Glutamatergic neuron (in vitro differentiated cells): Measurements from ENCODE around the gene BTBD9. TPM values are rescaled to one million over a fixed set of nuclear protein-coding genes. Genes with fewer than 3 reads are reported as not detected.
A peak's percentile ranks its signal among the peaks of the same experiment; 100 is the strongest.

Experiments
- DNase-seq: peaks from one replicate; pipeline ENCODE4 v3.0.0; 2022
- H3K27ac Mint-ChIP-seq: one replicate; pipeline ENCODE4 v1.8.0; 2020; ENCODE audit warnings: mild to moderate bottlenecking, mixed read lengths, inconsistent platforms; ENCODE audit not compliant: unreplicated experiment
- H3K27me3 Mint-ChIP-seq: one replicate; pipeline ENCODE4 v1.8.0; 2020; ENCODE audit warnings: mild to moderate bottlenecking, moderate library complexity, mixed read lengths, inconsistent platforms; ENCODE audit not compliant: unreplicated experiment
- H3K36me3 Mint-ChIP-seq: one replicate; pipeline ENCODE4 v1.8.0; 2020; ENCODE audit warnings: mild to moderate bottlenecking, mixed read lengths, inconsistent platforms; ENCODE audit not compliant: unreplicated experiment
- H3K4me1 Mint-ChIP-seq: one replicate; pipeline ENCODE4 v1.8.0; 2020; ENCODE audit warnings: mild to moderate bottlenecking, low read depth, mixed read lengths, inconsistent platforms; ENCODE audit not compliant: unreplicated experiment
- H3K4me3 Mint-ChIP-seq: one replicate; pipeline ENCODE4 v1.8.0; 2020; ENCODE audit warnings: mild to moderate bottlenecking, mixed read lengths, inconsistent platforms; ENCODE audit not compliant: unreplicated experiment
- H3K9me3 Mint-ChIP-seq: one replicate; pipeline ENCODE4 v1.8.0; 2020; ENCODE audit warnings: mild to moderate bottlenecking, moderate library complexity, mixed read lengths, inconsistent platforms; ENCODE audit not compliant: unreplicated experiment
- total RNA-seq: library from RNA; stranded (reverse); fragmentation: NEBNext Ultra II Directional; extraction: Animal tissue kit (Norgen Biotek cat#: 25700); gene quantifications from one replicate; pipeline ENCODE4 v1.2.1, GENCODE V29; 2021; ENCODE audit not compliant: unreplicated experiment
- TF ChIP-seq, protein P1 (sequence below): fragments of 200-600 bp; sonication (generic); IDR thresholded peaks from one replicate; pipeline ENCODE4 v1.5.0; 2021; ENCODE audit not compliant: partially characterized antibody, unreplicated experiment

BTBD9 gene
- total RNA-seq, 1 donor from 2014 or later = 18.8 TPM

DNA sequence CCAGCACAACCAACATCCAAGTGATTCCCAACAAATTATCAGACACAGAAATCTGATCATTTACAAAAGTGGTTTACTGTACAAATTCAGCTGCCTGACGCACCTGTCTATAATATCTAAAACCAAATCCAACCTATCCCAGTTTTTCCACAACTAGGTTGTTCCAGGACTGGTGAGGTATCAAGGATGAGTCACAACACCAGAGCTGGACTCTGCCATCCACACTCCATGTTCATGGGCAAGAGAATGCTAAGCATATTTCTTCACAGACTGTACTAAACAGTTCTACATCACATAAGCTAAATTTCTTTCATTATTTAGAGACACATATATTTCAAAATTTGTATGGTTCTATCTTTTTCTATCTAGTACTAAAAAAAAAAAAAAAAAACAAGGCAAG is 141.6 kb downstream of the BTBD9 start:
- Mint-ChIP-seq H3K9me3 (peaks cover 2% of the 10 kb centered on the region), H3K4me1 (peaks cover 41% of the 10 kb centered on the region), H3K36me3 (no peaks in the 10 kb centered on the region), H3K27ac (no peak overlapping the region), H3K4me3 (no peak overlapping the region), H3K27me3 (peaks cover 2% of the 10 kb centered on the region)
- TF ChIP-seq, protein P1, sequence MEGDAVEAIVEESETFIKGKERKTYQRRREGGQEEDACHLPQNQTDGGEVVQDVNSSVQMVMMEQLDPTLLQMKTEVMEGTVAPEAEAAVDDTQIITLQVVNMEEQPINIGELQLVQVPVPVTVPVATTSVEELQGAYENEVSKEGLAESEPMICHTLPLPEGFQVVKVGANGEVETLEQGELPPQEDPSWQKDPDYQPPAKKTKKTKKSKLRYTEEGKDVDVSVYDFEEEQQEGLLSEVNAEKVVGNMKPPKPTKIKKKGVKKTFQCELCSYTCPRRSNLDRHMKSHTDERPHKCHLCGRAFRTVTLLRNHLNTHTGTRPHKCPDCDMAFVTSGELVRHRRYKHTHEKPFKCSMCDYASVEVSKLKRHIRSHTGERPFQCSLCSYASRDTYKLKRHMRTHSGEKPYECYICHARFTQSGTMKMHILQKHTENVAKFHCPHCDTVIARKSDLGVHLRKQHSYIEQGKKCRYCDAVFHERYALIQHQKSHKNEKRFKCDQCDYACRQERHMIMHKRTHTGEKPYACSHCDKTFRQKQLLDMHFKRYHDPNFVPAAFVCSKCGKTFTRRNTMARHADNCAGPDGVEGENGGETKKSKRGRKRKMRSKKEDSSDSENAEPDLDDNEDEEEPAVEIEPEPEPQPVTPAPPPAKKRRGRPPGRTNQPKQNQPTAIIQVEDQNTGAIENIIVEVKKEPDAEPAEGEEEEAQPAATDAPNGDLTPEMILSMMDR = no peak
- DNase-seq = no peak

DNA sequence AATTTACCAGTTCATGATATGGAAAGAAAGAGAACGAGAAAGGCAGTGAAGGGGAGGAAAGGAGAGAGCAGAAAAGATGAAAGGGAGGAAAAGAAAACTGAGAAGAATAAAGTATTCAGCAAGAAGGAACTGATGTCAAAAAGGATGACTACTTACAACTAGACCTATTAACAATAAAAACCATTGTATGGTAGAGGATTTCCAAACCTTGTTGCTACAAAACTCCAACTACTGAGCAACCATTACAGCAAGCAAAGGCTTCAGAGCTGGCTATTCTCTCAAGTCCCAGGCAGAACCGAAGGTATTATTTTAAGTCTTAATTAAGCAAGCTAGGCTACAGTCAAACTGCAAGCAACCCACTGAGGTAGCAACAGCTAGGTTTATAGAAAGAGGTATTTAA is 142.2 kb downstream of the BTBD9 start:
- peaks cover 2% of the 10 kb centered on the region for H3K9me3 Mint-ChIP-seq
- TF ChIP-seq, protein P1 = no peak
- H3K4me1 Mint-ChIP-seq = peaks cover 44% of the 10 kb centered on the region
- peaks cover 2% of the 10 kb centered on the region for H3K27me3 Mint-ChIP-seq
- peak overlapping the region; percentile 18 for H3K4me3 Mint-ChIP-seq
- no peak for DNase-seq
- H3K27ac Mint-ChIP-seq = no peak overlapping the region
- no peaks in the 10 kb centered on the region for H3K36me3 Mint-ChIP-seq

DNA sequence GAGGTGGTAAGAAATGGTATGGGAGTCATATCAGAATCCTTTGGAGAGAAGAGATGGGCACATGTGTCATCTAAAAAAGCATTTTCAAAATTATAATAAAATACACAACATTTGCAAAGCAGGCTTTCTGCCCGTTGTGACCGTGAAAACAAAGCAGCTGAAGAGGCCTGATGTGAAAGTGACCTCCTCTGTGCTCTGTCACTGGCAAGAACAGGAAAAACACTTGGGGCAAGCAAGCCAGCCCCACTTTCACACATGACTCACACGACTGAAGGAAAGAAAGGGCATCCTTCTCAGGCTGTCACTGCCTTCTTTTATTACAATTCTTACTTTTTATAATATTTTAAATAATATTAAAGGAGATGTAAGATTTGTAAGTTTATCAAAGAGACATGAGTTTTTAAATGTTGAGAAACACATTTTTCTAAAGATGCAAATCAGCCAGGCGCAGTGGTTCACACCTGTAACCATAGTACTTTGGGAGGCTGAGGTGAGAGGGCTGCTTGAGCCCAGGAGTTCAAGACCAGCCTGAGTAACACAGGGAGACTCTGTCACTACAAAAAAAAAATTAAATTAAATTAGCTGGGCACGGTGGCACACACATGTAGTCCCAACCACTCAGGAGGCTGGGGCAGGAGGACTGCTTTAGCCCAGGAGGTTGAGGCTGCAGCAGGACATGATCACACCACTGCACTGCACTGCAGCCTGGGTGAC is 143.7 kb downstream of the BTBD9 start:
- Mint-ChIP-seq H3K27me3 (no peaks in the 10 kb centered on the region), H3K9me3 (peaks cover 2% of the 10 kb centered on the region), H3K36me3 (no peaks in the 10 kb centered on the region), H3K27ac (no peak overlapping the region), H3K4me3 (no peak overlapping the region), H3K4me1 (peaks cover 50% of the 10 kb centered on the region)
- TF ChIP-seq, protein P1 = no peak
- DNase-seq = no peak

DNA sequence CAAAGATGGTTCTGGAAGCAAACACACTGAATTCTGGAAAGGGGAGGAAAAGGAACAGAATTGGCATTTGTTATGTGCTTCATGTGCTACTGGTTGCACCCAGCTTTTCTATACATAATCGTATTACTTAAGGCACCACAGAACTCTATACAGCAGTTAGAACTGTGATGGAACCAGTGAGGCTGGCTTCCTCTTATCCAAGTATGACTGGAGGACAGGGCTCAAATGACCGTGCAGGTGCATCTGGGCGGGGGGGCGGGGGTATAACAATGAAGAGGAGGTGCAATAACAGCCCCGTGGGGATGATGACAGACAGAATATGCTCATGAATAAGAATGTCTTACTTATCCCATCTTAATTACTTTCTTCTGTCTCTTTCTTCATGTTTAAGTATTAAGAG is 144.2 kb downstream of the BTBD9 start:
- Mint-ChIP-seq H3K4me3 (no peak overlapping the region), H3K9me3 (peaks cover 5% of the 10 kb centered on the region), H3K27me3 (no peaks in the 10 kb centered on the region), H3K4me1 (peaks cover 55% of the 10 kb centered on the region), H3K36me3 (no peaks in the 10 kb centered on the region), H3K27ac (no peak overlapping the region)
- no peak for DNase-seq
- TF ChIP-seq, protein P1 = no peak

DNA sequence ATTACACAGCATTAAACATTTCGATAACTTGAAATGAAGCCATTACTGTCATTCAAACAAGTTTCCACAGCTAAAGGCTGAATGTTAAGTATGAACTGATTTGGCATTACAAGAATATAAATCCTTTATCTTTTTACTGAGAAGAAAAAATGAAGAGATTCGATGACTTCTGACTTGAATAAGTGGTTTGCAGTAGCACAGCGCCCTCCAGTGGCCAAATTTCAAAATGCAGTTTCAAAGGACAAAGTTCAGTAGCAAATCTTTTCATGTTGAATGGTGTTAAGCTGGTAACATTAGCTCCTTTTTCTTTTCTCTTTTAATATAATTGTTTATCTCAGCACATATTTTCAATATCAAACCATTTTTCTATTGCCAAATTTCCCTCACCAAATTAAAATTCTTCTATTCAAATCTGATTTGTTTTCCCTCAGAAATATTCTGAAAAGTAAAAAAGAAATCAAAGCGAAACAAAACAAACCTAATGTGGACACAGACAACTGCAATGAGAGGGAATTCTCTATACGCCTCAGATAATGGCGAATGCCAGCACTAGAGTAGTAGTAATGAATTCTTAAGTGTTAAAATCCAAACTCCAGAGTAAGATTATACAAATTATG is 145.7 kb downstream of the BTBD9 start:
- DNase-seq = peak; percentile 81
- Mint-ChIP-seq H3K27ac (no peak overlapping the region), H3K27me3 (no peaks in the 10 kb centered on the region), H3K9me3 (peaks cover 10% of the 10 kb centered on the region), H3K4me1 (peaks cover 53% of the 10 kb centered on the region), H3K36me3 (no peaks in the 10 kb centered on the region), H3K4me3 (no peak overlapping the region)
- TF ChIP-seq, protein P1 = peak; percentile 99
